ENCODE measurements around the gene UBAC1.

- TF ChIP-seq ZNF239 (CRISPR knock-in tag; IDR thresholded peaks at IDR 0.05) = no peak
- TF ChIP-seq MTA1 (IDR thresholded peaks at IDR 0.05; ENCODE audit: borderline replicate concordance) = no peak
- no peak for TF ChIP-seq ZNF609 (CRISPR knock-in tag; IDR thresholded peaks at IDR 0.05; ENCODE audit: borderline replicate concordance)
- no peak for TF ChIP-seq DPF2 (IDR thresholded peaks at IDR 0.05)
- TF ChIP-seq NCOR1 (IDR thresholded peaks at IDR 0.05) = no peak
Measured at GRCh38 chr9:135926402-135927194, 34.6 kb downstream of the UBAC1 start.
